HG02588 (cell line): ENCODE results near the gene SHROOM2.
"Not testable (repeated sequence)": the region's sequence is repeated elsewhere in the genome, so short reads cannot be mapped to it uniquely, and the experiment has no call there.

Source experiments
- ATAC-seq: cut with Tn5 transposase; IDR thresholded peaks from one replicate; pipeline ENCODE4 v1.9.1; 2021; ENCODE audit warnings: mild to moderate bottlenecking, moderate library complexity; ENCODE audit not compliant: unreplicated experiment

The SHROOM2 gene

GRCh38 chrX:9785944-9786797 is at the start of gene SHROOM2:
Gene SHROOM2 (plus strand): TSS chrX:9786429. CDS start chrX:9786546, 117 bp downstream.
- ATAC-seq = no peak

- ATAC-seq = no peak
Observed at GRCh38 chrX:9737363-9737762, 48.9 kb upstream of the SHROOM2 start.

- no peak for ATAC-seq
Observed at GRCh38 chrX:9738151-9738550, 48.1 kb upstream of the SHROOM2 start.

- no peak for ATAC-seq
Observed at GRCh38 chrX:9739130-9739529, 47.1 kb upstream of the SHROOM2 start.

- no peak for ATAC-seq
Observed at GRCh38 chrX:9745417-9746115, 40.7 kb upstream of the SHROOM2 start.

- no peak for ATAC-seq
Observed at GRCh38 chrX:9746148-9746888, 39.9 kb upstream of the SHROOM2 start.

GRCh38 chrX:9747644-9748043 is 38.6 kb upstream of the SHROOM2 start:
- no peak for ATAC-seq

- ATAC-seq = no peak
Observed at GRCh38 chrX:9749146-9749692, 37.0 kb upstream of the SHROOM2 start.

- ATAC-seq = no peak
Observed at GRCh38 chrX:9757366-9757765, 28.9 kb upstream of the SHROOM2 start.

GRCh38 chrX:9758021-9758638 is 28.1 kb upstream of the SHROOM2 start:
- ATAC-seq = no peak

- no peak for ATAC-seq
Observed at GRCh38 chrX:9759337-9759736, 26.9 kb upstream of the SHROOM2 start.

- ATAC-seq = no peak
Observed at GRCh38 chrX:9765072-9765736, 21.0 kb upstream of the SHROOM2 start.

GRCh38 chrX:9765737-9766097 is 20.5 kb upstream of the SHROOM2 start, which contains the start of gene GPR143:
Gene GPR143 (minus strand): TSS chrX:9765847. CDS start chrX:9765817, 30 bp downstream.
- ATAC-seq = no peak

- no peak for ATAC-seq
Observed at GRCh38 chrX:9767375-9767774, 18.9 kb upstream of the SHROOM2 start.

- not testable (repeated sequence) for ATAC-seq
Observed at GRCh38 chrX:9768321-9768839, 17.8 kb upstream of the SHROOM2 start.

- no peak for ATAC-seq
Observed at GRCh38 chrX:9770319-9770718, 15.9 kb upstream of the SHROOM2 start.

- ATAC-seq = no peak
Observed at GRCh38 chrX:9772943-9773342, 13.3 kb upstream of the SHROOM2 start.

- no peak for ATAC-seq
Observed at GRCh38 chrX:9775930-9776329, 10.3 kb upstream of the SHROOM2 start.

- ATAC-seq = no peak
Observed at GRCh38 chrX:9781941-9782340, 4.3 kb upstream of the SHROOM2 start.

GRCh38 chrX:9784332-9784731 is 1.9 kb upstream of the SHROOM2 start:
- no peak for ATAC-seq
